C4-2B (cell line): ENCODE results near the gene GLIPR1L2.
"Not testable (repeated sequence)": the region's sequence is repeated elsewhere in the genome, so short reads cannot be mapped to it uniquely, and the experiment has no call there.

ENCODE experiments used
- H3K27ac ChIP-seq: fragments of 450-650 bp; 2 replicates; pipeline ENCODE4 v1.5.1; 2017
- ZFX ChIP-seq: fragments of 450-650 bp; IDR thresholded peaks from 2 replicates; pipeline ENCODE4 v1.6.1; 2017
- TF ChIP-seq, protein P1 (sequence below): fragments of 450-650 bp; conservative IDR thresholded peaks from 2 replicates; pipeline ENCODE4 v1.5.1; 2017; ENCODE audit warnings: mild to moderate bottlenecking

GLIPR1L2 gene

GRCh38 chr12:75457191-75457590, 66.3 kb downstream of the GLIPR1L2 start:
- no peak for TF ChIP-seq ZFX
- TF ChIP-seq, protein P1, sequence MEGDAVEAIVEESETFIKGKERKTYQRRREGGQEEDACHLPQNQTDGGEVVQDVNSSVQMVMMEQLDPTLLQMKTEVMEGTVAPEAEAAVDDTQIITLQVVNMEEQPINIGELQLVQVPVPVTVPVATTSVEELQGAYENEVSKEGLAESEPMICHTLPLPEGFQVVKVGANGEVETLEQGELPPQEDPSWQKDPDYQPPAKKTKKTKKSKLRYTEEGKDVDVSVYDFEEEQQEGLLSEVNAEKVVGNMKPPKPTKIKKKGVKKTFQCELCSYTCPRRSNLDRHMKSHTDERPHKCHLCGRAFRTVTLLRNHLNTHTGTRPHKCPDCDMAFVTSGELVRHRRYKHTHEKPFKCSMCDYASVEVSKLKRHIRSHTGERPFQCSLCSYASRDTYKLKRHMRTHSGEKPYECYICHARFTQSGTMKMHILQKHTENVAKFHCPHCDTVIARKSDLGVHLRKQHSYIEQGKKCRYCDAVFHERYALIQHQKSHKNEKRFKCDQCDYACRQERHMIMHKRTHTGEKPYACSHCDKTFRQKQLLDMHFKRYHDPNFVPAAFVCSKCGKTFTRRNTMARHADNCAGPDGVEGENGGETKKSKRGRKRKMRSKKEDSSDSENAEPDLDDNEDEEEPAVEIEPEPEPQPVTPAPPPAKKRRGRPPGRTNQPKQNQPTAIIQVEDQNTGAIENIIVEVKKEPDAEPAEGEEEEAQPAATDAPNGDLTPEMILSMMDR = no peak

DNA sequence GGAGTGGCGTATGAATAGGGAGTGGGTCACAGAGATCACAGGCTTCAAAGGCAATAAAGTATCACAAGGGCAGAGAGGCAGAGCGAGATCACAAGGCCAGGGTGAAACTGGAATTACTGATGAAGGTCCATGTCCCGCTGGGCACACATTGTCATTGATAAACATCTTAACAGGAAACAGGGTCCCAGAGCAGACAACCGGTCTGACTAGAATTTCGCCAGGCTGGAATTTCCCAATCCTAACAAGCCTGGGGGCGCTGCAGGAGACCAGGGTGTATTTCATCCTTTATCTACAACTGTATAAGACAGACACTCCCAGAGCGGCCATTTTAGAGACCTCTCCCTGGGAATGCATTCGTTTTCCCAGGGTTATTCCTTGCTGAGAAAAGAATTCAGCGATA, 67.0 kb downstream of the GLIPR1L2 start:
- not testable (repeated sequence) for H3K27ac ChIP-seq

More at GRCh38 chr12:75457191-75457590, 66.3 kb downstream of the GLIPR1L2 start:
- H3K27ac ChIP-seq = no peak overlapping the region

- no peak for TF ChIP-seq ZFX
- TF ChIP-seq, protein P1 = no peak
- H3K27ac ChIP-seq = no peak overlapping the region
Measured at GRCh38 chr12:75459755-75460154, 68.9 kb downstream of the GLIPR1L2 start.

DNA sequence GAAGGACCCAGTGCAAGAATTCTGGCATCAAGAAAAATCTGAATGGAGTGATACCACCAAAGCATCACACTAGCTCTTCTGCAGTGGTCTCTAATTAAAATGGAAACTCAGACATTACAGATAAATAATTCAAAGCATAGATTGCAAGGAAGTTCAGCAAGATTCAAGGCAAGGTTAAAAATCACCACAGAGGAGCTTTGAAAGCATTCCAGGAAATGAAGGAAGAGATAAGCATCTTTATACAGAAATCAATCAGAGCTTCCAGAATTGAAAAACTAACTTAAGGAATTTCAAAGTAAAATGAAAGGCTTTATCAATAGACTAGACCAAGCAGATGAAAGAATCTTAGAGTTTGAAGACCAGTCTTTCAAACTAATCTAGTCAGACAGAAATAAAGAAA, 69.3 kb downstream of the GLIPR1L2 start:
- TF ChIP-seq ZFX = no peak
- TF ChIP-seq, protein P1 = no peak
- no peak overlapping the region for H3K27ac ChIP-seq

DNA sequence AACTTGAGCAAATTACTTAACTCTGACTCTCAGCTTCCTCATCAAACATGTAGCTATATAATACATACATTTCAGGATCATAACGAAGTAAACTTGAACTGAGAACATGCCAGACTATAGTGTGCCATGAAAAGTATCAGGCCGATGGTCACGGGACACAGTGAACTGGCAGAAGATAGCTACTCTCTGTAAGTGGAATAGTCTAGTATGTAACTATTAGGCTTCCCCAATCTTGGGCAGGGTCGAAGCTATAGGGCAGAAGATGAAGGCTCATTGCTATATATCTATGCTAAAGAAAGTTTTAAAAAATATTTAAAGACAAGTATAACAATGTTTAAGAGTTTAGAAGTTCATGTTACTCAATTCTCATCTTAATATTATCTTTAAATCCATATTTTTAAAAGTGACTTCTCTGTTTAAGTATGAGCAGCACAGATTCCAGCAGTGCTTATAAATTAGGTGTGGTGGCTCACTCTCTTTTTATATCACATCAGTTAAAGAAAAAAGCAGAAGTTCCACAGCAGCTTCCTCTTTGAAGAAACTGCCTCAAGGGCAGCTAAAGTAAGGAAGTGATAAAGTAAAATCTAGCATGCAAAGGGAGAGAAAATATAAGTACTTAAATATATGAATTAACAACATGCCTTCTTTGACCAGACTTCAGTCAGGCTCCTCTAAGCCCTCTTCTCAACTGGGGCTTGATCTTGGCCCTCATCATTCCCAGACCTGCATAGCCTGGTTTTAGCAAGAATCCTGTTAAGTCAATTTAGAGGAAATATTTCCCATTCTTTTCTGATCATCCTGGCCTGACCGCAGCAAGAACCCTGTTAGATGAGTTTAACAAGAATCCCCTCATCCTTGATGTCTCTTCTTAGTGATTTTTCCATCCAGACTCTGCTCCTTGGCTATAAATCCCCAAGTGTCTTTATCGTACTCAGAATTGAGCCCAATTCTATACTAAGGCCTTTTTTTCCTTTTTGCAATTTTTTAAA, 81.3 kb downstream of the GLIPR1L2 start:
- no peak overlapping the region for H3K27ac ChIP-seq
- TF ChIP-seq ZFX = no peak
- TF ChIP-seq, protein P1 = no peak

GRCh38 chr12:75474116-75474515, 83.2 kb downstream of the GLIPR1L2 start:
- no peak overlapping the region for H3K27ac ChIP-seq
- TF ChIP-seq, protein P1 = no peak
- no peak for TF ChIP-seq ZFX

DNA sequence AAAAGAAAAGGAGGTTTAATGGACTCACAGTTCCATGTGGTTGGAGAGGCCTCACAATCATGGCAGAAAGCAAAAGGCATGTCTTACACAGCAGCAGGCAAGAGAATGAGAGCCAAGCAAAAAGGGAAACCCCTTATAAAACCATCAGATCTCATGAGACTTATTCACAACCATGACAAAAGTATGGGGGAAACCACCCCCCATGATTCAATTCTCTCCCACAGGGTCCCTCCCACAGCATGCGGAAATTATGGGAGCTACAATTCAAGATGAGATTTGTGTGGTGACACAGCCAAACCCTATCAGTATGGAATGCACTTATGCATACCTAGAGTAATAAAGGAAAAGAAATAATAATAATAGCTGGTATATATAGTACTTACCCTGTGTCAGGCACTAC, 85.2 kb downstream of the GLIPR1L2 start:
- TF ChIP-seq, protein P1 = no peak
- no peak for TF ChIP-seq ZFX
- H3K27ac ChIP-seq = no peak overlapping the region

GRCh38 chr12:75477137-75477536, 86.2 kb downstream of the GLIPR1L2 start:
- TF ChIP-seq, protein P1 = no peak
- no peak for TF ChIP-seq ZFX
- H3K27ac ChIP-seq = no peak overlapping the region
